ENCODE data around the gene ECE2. TPM values are rescaled to one million over a fixed set of nuclear protein-coding genes. Genes with fewer than 3 reads are reported as not detected.
"Not testable (repeated sequence)": the region's sequence is repeated elsewhere in the genome, so short reads cannot be mapped to it uniquely, and the experiment has no call there.

Gene ECE2
- total RNA-seq, 1 donor from 2014 or later, result 2.2 TPM

DNA sequence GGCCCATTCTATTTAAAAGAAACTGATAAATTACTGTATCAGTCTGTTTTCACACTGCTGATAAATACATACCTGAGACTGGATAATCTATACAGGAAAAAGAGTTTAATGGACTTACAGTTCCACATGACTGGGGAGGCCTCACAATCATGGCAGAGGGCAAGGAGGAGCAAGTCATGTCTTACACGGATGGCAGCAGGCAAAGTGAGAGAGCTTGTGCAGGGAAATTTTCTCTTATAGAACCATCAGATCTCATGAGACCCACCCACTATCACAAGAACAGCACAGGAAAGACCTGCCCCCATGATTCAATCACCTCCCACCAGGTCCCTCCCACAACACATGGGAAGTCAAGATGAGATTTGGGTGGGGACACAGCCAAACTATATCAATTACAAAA, 8.6 kb upstream of the ECE2 start:
- DNase-seq, result not testable (repeated sequence)

DNA sequence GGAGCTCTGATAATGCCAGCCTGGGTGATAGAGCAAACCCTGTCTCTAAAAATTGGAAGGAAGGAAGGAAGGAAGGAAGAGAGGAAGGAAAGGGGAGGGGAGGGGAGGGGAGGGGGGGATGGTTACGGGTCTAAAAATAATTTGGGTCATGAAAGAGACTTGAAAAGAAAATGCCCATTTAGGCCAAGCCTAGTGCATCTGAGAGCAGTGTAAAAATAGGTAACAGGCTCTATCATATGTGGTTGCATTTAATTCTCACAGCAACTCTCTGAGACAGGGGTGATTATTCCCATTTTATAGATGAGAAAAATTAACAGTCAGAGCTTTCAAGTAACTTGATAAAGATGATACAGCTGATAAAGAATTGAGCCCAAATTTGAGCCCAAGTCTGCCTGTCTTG, 3.6 kb upstream of the ECE2 start:
- DNase-seq, result no peak

DNA sequence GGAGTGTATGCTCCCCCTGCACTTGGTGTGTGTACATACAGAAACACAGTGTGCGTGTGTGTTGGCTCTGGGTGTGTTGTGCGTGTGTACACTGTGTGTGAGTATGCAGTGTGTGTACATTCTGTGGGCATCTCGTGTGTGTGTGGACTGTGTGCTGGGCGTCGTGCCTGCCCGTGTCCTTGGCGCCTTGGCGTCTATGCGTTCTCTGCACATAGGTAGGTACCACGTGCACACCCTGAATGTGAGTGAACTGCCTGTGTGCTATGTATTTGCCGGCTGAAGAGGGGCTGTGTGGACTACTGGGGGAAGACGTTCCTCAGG, 481 bp upstream of the ECE2 start:
- DNase-seq, result no peak

DNA sequence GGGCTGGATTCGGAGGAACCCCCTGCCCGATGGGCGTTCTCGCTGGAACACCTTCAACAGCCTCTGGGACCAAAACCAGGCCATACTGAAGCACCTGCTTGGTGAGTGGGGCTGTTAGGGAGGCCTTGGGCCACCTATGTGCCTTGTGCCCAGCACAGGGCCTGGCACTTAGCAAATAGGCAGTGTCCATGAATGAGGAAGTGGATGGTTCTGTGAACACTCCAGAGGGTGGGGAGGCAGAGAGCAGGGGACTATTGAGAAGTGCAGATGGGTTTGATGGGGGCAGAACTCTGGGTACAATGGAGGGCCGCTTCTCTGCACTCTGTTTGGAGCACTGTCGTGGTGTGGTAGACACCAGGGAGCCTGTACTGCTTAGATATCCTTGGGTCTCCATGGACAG, 1.5 kb downstream of the ECE2 start:
- DNase-seq, result no peak

DNA sequence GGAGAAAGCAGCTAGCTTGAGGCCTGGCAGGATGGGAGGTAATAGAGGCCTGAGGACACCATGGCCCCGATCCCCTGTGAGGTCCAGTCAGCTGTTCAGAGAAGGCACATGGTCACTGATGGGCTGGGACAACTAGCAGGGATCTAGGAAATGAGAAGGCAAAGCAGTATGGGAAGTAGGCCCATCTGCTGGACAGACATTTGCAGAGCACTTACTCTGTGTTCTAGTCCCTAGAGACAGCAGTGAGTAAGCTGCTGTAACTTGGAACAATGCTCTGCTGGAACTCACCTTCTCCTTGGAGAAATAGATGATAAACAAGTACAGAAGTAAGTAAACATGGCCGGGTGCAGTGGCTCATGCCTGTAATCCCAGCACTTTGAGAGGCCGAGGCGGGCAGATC, 7.1 kb downstream of the ECE2 start:
- DNase-seq, result no peak

DNA sequence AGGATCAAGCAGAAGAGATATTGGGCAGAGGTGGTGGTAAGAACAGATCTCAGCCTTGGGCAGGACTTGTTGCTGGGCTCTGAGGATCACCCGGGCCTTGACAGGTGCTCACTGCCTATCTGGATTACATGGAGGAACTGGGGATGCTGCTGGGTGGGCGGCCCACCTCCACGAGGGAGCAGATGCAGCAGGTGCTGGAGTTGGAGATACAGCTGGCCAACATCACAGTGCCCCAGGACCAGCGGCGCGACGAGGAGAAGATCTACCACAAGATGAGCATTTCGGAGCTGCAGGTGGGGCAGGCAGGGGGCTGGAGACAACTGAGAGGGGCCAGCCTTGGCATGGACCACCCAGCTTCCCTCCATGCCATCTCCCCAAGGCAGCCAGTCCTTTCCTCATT, 7.9 kb downstream of the ECE2 start:
- no peak for DNase-seq

DNA sequence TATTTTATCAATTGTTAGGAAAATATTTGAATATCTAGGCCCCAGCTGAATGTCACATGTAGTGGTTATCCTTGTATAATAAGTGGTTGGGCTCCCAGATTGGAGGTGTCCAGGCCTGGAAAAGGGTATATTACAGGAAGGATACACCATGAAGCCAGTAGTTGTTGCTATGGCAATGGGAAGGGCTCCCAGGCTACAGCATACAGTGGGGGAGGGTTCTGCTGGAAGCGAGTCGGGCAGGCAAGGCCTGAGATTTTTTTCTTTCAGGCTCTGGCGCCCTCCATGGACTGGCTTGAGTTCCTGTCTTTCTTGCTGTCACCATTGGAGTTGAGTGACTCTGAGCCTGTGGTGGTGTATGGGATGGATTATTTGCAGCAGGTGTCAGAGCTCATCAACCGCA, 8.9 kb downstream of the ECE2 start:
- DNase-seq, result peak; percentile 70

DNA sequence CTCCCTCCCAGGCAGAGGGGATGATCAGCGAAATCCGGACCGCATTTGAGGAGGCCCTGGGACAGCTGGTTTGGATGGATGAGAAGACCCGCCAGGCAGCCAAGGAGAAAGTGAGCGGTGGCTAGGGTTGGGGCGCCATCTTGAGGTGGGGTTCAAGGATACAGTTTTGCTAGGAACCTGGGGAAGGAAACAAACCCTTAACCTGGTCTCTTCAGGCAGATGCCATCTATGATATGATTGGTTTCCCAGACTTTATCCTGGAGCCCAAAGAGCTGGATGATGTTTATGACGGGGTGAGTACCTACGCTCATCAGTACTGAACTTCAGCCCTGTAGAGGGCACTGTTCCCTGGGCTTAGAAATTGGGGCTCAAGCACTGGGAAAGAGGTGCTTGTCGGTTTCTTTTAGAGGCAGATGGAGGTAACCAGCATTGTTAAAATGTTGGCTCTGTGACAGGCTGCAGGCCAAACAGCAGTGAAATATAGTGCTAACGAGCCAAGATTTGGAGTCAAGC, 13.7 kb downstream of the ECE2 start:
- DNase-seq, result peak; percentile 29

DNA sequence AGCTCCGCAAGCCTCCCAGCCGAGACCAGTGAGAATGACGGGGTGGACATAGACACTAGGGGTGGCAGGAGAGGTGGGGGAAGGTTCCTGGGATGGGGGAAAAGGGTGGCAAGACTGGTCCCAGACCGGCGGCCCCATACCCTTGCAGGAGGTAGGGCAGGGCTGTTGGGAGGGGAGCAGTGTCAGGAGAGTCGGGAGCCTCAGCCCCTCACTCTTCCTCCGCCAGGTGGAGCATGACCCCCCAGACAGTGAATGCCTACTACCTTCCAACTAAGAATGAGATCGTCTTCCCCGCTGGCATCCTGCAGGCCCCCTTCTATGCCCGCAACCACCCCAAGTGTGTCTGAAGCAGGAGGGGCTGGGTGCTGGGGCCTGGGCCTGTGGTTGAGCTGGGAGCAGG, 14.5 kb downstream of the ECE2 start:
- no peak for DNase-seq

DNA sequence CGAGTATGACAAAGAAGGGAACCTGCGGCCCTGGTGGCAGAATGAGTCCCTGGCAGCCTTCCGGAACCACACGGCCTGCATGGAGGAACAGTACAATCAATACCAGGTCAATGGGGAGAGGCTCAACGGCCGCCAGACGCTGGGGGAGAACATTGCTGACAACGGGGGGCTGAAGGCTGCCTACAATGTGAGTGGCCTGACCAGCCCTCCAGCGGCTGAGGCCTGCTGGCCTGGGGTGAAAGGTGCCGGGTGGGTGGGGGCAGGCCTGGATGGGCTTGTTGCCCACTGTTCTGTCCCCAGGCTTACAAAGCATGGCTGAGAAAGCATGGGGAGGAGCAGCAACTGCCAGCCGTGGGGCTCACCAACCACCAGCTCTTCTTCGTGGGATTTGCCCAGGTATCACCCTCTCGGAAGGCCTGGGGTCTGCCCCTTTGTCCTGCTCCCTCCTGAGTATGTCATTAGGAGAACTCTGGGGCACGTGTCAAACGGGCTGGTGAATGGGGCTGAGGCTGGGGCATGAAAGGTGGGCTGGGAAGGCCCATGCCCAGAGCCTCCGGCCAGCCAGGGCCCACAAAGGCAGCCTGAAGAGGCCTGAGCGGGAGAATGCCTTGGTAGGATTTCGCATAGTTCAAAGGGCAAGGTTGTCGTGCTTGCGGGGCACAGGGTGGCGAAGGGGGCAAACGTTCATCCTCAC, 15.4 kb downstream of the ECE2 start:
- DNase-seq, result no peak

DNA sequence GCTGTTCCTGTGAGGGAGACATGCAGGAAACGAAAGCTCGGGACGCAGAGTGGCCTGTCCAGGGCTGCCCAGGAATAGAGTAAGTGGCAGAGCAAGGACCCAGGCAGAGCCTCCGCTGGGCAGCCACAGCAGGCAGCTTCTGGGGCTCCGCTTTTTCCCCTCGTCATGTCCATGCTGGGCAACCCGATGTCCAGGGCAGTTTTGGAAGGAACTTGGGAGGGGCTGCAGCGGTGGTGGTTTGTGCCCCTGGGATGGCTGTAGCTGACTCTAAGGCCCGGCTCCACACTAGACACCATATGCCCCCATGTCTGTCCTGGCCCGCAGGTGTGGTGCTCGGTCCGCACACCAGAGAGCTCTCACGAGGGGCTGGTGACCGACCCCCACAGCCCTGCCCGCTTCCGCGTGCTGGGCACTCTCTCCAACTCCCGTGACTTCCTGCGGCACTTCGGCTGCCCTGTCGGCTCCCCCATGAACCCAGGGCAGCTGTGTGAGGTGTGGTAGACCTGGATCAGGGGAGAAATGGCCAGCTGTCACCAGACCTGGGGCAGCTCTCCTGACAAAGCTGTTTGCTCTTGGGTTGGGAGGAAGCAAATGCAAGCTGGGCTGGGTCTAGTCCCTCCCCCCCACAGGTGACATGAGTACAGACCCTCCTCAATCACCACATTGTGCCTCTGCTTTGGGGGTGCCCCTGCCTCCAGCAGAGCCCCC, 16.1 kb downstream of the ECE2 start:
- DNase-seq, result no peak

DNA sequence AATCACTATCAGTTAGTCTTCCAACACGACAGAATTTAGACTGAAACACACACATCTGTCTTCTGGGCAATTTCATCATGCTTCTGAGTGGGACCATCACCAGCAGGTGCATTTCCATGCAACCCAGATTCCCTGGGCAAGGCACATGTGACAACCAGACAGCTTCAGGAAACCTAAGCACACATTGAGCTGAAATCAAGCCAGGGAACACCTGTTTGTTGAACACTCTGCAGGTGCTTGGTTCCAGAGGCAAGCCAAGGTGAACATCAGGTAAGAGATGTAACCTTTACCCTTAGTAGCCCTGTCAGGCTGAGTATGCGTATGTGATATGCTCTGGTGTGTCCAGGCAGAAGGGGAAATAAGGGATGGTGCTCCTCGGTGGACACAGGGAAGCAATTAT, 19.9 kb downstream of the ECE2 start:
- DNase-seq, result no peak

DNA sequence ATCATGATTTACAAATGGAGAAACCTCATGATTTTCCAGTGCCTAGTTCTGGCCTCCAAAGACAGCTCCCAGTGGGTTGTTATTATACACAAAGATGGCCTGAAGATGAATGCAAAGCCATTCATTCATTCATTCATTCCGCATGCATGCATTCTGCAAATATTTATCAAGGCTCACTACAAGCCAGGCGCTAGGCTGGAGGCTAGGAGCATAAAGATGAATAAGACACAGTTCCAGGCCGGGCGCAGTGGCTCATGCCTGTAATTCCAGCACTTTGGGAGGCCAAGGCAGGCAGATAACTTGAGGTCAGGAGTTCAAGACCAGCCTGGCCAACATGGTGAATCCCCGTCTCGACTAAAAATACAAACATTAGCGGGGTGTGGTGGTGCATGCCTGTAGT, 20.8 kb downstream of the ECE2 start:
- no peak for DNase-seq

DNA sequence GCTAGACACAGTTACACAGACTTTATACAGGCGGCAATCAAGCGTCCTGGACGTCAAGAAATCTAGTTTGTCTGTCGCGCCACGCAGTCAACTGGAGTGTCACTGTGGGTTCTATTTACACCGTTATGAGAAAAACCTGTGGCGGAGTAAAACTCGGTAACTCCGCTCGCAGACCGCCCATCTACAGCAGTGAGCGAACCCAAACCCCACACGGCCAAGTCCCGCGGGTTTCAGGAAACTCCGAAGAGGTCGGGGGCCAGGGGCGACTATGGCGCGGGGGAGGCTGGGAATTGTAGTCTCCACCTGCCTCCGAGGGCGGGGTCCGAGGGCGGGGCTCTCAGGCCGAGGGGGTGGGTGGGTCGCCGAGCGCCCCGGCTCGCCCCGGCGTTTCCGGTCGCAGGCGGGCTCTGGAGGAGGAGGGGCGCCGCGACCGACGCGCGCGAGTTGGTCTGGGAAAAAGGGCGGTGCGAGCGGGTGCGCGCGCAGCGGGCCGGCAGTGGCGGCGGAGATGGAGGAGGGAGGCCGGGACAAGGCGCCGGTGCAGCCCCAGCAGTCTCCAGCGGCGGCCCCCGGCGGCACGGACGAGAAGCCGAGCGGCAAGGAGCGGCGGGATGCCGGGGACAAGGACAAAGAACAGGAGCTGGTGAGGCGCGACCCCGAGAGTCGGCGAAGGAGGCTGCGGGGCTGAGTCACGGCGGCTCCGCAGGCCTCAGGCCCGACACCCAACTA, 23.1 kb downstream of the ECE2 start, which contains the start of gene PSMD2:
TSS of gene PSMD2 (plus strand) at position 483 of the 729 bp plus-strand sequence. CDS start at position 509, 26 bp downstream.
- DNase-seq, result peak; percentile 97

DNA sequence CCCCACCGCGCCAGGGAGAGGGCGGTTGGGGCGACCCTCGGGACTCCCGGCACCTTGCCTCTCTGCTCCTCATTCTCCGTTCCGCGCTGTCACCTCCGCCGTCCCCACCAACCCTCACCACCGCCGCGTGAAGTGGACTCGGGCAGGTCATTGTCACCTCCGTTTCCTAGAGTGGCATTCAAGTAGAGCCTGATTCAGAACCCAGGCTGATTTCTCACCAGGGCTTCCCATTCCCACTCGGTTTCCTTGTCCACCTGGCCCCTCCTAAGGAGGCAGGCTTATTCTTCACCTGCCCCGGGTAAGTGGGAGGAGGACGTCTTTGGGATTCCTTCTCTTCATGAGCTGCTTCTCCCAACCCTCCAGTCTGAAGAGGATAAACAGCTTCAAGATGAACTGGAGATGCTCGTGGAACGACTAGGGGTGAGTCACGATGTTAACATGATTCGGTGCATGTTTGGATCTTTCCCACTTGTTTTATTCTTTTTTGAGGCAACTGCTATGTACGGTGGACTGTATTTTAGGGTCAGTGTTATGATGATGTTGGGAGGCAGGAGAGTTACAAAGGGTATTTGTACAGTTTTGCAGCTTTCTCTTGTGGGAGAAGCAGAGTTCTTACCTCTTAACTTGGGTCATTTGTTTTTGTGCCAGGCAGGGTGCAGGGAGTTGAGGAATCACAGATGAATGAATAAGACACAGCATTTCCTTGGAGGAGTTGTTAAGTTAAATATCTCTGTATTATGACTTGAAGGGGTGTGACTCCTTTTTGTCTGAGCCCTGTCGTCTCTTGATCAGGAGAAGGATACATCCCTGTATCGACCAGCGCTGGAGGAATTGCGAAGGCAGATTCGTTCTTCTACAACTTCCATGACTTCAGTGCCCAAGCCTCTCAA, 23.9 kb downstream of the ECE2 start:
- DNase-seq, result no peak

DNA sequence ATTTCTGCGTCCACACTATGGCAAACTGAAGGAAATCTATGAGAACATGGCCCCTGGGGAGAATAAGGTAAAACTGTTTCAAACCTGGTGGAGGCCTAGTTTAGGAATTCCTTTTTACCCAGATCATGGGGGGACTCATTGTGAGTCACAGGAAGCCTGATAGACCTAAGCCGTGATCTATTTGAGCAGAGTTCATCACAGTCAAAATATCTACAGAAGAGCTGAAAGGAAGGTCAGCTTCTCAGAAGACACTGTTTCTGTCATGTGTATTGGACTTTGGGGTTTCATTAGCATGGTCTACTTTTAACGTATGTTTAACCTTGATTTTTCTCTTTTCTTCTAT, 24.5 kb downstream of the ECE2 start:
- DNase-seq, result no peak

DNA sequence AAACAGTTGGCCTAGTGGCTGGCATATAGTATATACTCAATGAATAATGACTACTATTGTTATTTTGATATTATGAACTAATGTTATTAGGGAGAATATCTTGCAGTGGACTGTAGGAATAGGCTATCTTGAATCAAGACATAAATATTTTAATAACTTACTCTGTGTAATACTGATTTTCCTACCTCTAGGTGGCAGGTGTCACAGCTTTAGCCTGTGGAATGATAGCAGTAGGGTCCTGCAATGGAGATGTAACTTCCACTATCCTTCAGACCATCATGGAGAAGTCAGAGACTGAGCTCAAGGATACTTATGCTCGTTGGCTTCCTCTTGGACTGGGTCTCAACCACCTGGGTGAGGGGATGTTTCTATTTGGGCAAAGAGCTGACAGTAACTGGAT, 29.8 kb downstream of the ECE2 start:
- no peak for DNase-seq

DNA sequence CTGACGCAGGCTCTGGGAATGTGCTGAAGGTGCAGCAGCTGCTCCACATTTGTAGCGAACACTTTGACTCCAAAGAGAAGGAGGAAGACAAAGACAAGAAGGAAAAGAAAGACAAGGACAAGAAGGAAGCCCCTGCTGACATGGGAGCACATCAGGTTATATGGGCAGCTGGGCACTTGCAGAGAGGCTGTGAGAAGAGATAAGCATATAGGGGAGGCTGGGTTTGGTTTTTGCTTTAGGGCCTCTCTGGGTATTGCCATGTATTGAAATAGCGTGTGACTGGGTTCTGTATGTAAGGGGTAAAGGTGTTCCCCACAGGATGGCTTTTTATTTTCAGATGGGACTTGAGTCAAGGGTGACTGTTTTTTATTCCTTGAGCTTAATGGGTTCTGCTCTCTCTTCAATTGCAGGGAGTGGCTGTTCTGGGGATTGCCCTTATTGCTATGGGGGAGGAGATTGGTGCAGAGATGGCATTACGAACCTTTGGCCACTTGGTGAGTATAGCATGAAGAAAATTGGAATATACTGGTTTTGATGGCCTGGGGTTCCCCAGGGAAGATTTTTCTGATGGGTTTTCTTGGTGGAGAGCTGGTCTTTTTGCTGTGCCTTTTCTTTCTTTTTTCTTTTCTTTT, 30.6 kb downstream of the ECE2 start:
- no peak for DNase-seq

DNA sequence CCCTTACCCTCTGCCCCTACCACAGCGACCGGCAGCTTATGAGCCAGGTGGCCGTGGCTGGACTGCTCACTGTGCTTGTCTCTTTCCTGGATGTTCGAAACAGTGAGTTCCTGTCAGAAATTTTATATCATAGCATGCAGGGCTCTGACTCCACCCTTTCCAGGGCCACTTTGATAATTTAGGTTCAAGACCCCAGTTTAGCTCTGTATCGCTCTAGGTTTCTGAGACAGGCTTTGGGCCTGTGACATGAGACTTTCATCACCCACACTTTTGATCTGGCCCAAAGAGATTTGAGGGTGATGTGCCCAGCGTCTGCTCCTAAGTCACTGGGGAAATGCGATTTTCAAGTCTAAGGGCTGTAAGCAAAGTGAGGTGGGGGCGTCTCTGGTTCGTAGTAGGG, 32.1 kb downstream of the ECE2 start:
- DNase-seq, result no peak

DNA sequence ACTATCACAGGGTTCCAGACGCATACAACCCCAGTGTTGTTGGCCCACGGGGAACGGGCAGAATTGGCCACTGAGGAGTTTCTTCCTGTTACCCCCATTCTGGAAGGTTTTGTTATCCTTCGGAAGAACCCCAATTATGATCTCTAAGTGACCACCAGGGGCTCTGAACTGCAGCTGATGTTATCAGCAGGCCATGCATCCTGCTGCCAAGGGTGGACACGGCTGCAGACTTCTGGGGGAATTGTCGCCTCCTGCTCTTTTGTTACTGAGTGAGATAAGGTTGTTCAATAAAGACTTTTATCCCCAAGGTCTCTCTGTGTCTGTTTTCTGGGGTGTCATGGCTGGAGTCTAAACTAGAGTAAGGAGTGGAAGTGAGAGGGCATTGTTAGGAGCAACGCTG, 32.9 kb downstream of the ECE2 start:
- no peak for DNase-seq

DNA sequence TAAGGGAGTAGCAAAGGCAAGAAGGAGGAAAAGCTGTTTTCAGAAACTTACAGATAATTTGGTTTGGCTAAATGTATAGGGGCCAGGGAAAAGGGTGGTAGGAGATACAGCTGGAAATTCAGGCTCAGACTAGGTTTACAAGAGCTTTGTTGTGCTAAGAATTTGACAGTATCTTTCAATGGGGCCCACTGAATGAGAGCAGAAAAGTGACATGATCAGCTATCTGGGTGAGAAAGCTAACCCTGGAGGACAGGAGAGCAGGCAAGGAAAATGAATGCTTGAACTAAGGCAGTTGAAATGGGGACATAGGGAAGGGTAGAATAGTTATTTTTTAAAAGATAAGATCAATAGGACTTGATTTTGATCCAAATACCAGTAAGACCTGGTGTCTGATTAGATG, 35.8 kb downstream of the ECE2 start:
- no peak for DNase-seq

DNA sequence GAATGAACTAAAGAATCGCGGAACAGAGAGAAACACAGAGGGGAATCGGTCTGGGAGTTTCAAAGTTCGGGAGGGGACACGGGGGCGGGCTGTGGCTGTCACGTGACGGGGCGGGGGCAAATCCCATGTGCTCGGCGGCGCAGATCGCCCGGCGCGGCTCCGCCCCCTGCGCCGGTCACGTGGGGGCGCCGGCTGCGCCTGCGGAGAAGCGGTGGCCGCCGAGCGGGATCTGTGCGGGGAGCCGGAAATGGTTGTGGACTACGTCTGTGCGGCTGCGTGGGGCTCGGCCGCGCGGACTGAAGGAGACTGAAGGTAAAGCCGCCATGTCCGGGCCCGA, 38.5 kb downstream of the ECE2 start, which contains the start of gene EIF4G1:
TSS of gene EIF4G1 (plus strand) at position 244 of the 337 bp plus-strand sequence. CDS start 1,191 bp downstream, outside the sequence.
- DNase-seq, result peak; percentile 89

Measured in occipital lobe (tissue), 2 donors.